Ishikawa (cell line): ENCODE results near the gene OSBPL10.

ENCODE experiments used
- CEBPB ChIP-seq: IDR thresholded peaks from 2 replicates; pipeline ENCODE4 v1.6.1; 2012
- CREB1 ChIP-seq: IDR thresholded peaks from 2 replicates; pipeline ENCODE4 v1.6.1; 2012; ENCODE audit warnings: low read depth
- EGR1 ChIP-seq: IDR thresholded peaks from 2 replicates; pipeline ENCODE4 v1.6.1; 2012
- EP300 ChIP-seq: IDR thresholded peaks from 2 replicates; pipeline ENCODE4 v1.6.1; 2012; ENCODE audit warnings: borderline replicate concordance
- FOXM1 ChIP-seq: IDR thresholded peaks from 2 replicates; pipeline ENCODE4 v1.6.1; 2012; ENCODE audit warnings: low read depth, borderline replicate concordance
- MAX ChIP-seq: IDR thresholded peaks from 2 replicates; pipeline ENCODE4 v1.6.1; 2012
- NFIC ChIP-seq: IDR thresholded peaks from 2 replicates; pipeline ENCODE4 v1.6.1; 2012
- RAD21 ChIP-seq: IDR thresholded peaks from 2 replicates; pipeline ENCODE4 v1.6.1; 2012; ENCODE audit warnings: low read depth
- REST ChIP-seq: IDR thresholded peaks from 2 replicates; pipeline ENCODE4 v1.6.1; 2012; ENCODE audit warnings: low read depth, mild to moderate bottlenecking
- TAF1 ChIP-seq: IDR thresholded peaks from 2 replicates; pipeline ENCODE4 v1.6.1; 2012; ENCODE audit warnings: low read depth, mild to moderate bottlenecking
- TCF12 ChIP-seq: IDR thresholded peaks from 2 replicates; pipeline ENCODE4 v1.6.1; 2012; ENCODE audit warnings: low read depth
- TEAD4 ChIP-seq: IDR thresholded peaks from 2 replicates; pipeline ENCODE4 v1.6.1; 2012
- YY1 ChIP-seq: IDR thresholded peaks from 2 replicates; pipeline ENCODE4 v1.6.1; 2012; ENCODE audit warnings: low read depth
- ZBTB7A ChIP-seq: IDR thresholded peaks from 2 replicates; pipeline ENCODE4 v1.6.1; 2012; ENCODE audit warnings: low read depth
- TF ChIP-seq, protein P1 (sequence below): IDR thresholded peaks from 2 replicates; pipeline ENCODE4 v1.6.1; 2012

OSBPL10 gene

DNA sequence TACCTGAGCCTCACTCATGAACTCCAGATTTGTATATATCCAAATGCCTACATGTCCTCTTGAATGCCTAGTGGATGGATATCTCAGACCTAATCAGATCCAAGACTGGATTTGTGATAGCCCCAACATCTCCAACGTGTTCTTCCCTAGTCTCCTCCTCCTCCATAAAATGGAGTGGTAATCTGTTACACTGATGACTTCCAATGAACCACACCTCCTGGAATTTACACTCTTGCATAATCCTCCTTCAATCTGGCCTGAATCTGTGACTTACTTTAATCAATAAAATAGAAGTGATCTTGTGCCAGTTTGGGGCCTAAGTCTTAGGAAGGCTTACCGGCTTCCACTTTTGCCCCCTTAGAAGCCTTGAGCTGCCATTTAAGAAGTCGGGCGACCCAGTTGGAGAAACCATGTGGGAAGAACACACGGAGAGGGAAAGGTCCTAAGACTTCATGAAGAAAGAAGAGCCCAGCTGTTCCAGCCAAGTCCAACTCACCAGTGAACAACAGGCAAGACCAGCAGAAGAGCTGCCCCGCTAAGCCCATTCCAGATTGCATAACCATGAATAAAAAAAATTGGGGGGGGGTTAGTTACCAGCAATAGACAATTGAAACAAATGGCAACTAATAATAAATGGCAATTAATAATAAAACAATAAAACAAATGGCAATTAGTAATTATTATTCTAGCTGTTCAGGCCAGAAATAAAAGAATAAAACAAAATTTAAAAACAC is 284.1 kb downstream of the OSBPL10 start:
- TF ChIP-seq TCF12 (no peak), REST (no peak), ZBTB7A (no peak), YY1 (no peak), RAD21 (no peak), FOXM1 (no peak), TEAD4 (no peak), TAF1 (no peak), CREB1 (no peak), MAX (no peak), EGR1 (no peak), EP300 (no peak)
- TF ChIP-seq, protein P1, sequence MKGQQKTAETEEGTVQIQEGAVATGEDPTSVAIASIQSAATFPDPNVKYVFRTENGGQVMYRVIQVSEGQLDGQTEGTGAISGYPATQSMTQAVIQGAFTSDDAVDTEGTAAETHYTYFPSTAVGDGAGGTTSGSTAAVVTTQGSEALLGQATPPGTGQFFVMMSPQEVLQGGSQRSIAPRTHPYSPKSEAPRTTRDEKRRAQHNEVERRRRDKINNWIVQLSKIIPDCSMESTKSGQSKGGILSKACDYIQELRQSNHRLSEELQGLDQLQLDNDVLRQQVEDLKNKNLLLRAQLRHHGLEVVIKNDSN, result no peak

GRCh38 chr3:31696009-31696297 is 285.1 kb downstream of the OSBPL10 start:
- TF ChIP-seq MAX, result no peak
- no peak for TF ChIP-seq TEAD4
- TF ChIP-seq EGR1, result no peak
- TF ChIP-seq EP300, result no peak
- no peak for TF ChIP-seq ZBTB7A
- TF ChIP-seq NFIC, result no peak
- TF ChIP-seq REST, result no peak
- TF ChIP-seq FOXM1, result no peak
- no peak for TF ChIP-seq CREB1
- no peak for TF ChIP-seq TAF1

- TF ChIP-seq ZBTB7A (no peak), TEAD4 (no peak), RAD21 (no peak), FOXM1 (no peak), EP300 (no peak), EGR1 (no peak), TAF1 (no peak), MAX (no peak), NFIC (no peak), YY1 (no peak), CREB1 (no peak), REST (no peak)
- TF ChIP-seq, protein P1, result no peak
Measured at GRCh38 chr3:31695280-31696008, 285.6 kb downstream of the OSBPL10 start.

GRCh38 chr3:31693346-31693745 is 287.7 kb downstream of the OSBPL10 start:
- TF ChIP-seq ZBTB7A, result no peak
- TF ChIP-seq CEBPB, result no peak
- no peak for TF ChIP-seq MAX
- TF ChIP-seq, protein P1, result no peak
- no peak for TF ChIP-seq TCF12
- TF ChIP-seq FOXM1, result no peak
